HUES6 (cell line): ENCODE results near the gene SAE1.
A peak's percentile ranks its signal among the peaks of the same experiment; 100 is the strongest.
"Not testable (repeated sequence)": the region's sequence is repeated elsewhere in the genome, so short reads cannot be mapped to it uniquely, and the experiment has no call there.

ENCODE experiments used
- H3K27ac ChIP-seq: 2 replicates; pipeline ENCODE4 v1.7.0; 2013; ENCODE audit warnings: low read depth, mild to moderate bottlenecking, low read length, inconsistent platforms
- H3K27me3 ChIP-seq: 2 replicates; pipeline ENCODE4 v1.6.1; 2013; ENCODE audit warnings: low read length; ENCODE audit not compliant: control insufficient read depth, insufficient read depth
- H3K36me3 ChIP-seq: 2 replicates; pipeline ENCODE4 v1.6.1; 2013; ENCODE audit warnings: low read length; ENCODE audit not compliant: control insufficient read depth, insufficient read depth
- H3K4me1 ChIP-seq: 2 replicates; pipeline ENCODE4 v1.6.1; 2013; ENCODE audit warnings: low read length; ENCODE audit not compliant: control insufficient read depth, insufficient read depth
- H3K4me3 ChIP-seq: 2 replicates; pipeline ENCODE4 v1.5.1; 2013; ENCODE audit warnings: low read depth, low read length
- H3K9ac ChIP-seq: one replicate; pipeline ENCODE4 v1.6.1; 2013; ENCODE audit warnings: mild to moderate bottlenecking, low read length
- H3K9me3 ChIP-seq: 2 replicates; pipeline ENCODE4 v1.6.1; 2013; ENCODE audit warnings: low read depth, low read length; ENCODE audit not compliant: control insufficient read depth, insufficient read depth

SAE1 gene

DNA sequence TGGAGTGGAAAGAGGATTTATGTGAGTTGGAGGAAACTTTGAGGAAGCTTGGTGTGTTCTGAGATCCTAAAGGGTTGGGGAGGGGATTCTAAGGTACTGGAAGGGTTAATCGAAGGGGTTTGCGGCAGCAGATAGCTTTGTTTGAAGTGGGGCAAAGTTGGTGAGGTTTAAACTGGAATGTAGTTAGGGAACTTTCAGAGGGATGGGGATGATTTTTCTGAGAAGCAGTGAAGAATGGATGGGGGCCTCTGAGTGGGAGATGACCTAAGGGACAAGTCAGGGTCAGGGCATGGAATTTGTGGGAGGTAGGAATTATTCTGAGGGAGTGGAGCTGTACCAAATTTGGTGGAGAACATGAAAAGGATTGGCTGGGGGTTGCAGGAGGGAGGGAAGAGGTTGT, 3.9 kb downstream of the SAE1 start:
- H3K4me3 ChIP-seq, result peak overlapping the region; percentile 28; the same call in 1 of the 2 replicates
- peaks cover 54% of the 10 kb centered on the region for H3K36me3 ChIP-seq
- H3K4me1 ChIP-seq, result peaks cover 20% of the 10 kb centered on the region
- no peak overlapping the region for H3K9ac ChIP-seq
- no peaks in the 10 kb centered on the region for H3K9me3 ChIP-seq
- H3K27me3 ChIP-seq, result no peaks in the 10 kb centered on the region
- H3K27ac ChIP-seq, result no peak overlapping the region

DNA sequence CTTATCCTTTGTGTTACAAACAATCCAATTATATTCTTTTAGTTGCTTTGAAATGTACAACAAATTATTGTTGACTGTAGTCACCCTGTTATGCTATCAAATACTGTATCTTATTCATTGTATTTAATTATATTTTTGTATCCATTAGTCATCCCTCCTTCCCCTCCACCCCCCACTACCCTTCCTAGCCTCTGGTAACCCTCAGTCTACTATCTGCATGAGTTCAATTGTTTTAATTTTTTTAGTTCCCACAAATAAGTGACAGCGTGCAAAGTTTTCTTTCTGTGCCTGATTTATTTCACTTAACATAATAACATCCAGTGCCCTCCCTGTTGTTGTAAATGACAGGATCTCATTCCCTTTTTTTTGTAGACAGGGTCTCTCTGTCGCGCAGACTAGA, 4.5 kb downstream of the SAE1 start:
- Histone ChIP-seq H3K27me3 (no peaks in the 10 kb centered on the region), H3K9me3 (no peaks in the 10 kb centered on the region), H3K4me3 (no peak overlapping the region), H3K36me3 (peaks cover 54% of the 10 kb centered on the region), H3K27ac (no peak overlapping the region), H3K4me1 (peaks cover 20% of the 10 kb centered on the region), H3K9ac (no peak overlapping the region)

- H3K27ac ChIP-seq, H3K9me3 ChIP-seq, H3K4me1 ChIP-seq, H3K4me3 ChIP-seq, H3K9ac ChIP-seq, H3K27me3 ChIP-seq: not testable (repeated sequence)
- peaks cover 62% of the 10 kb centered on the region for H3K36me3 ChIP-seq
Observed at GRCh38 chr19:47141252-47141651, 10.6 kb downstream of the SAE1 start.

DNA sequence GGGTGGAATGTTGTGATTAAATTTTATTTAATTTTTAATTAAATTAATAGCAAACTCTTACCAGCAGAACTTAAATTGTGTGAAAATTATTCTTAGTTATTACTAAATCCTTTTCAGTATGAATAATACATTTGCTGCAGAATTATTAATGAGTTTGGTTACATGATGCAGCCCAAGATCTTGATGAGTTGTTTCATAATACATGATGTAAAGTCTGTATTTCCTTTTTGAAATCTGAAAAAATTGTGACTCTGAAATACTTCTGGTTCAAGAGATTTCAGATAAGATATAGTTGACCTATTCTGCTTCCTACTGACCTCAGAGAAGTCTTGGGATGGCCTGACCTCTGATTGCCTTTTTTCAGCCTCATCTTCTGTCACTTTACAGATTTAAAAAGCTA, 11.1 kb downstream of the SAE1 start:
- Histone ChIP-seq H3K9ac (no peak overlapping the region), H3K27me3 (no peaks in the 10 kb centered on the region), H3K9me3 (no peaks in the 10 kb centered on the region), H3K4me1 (0 out of 2 replicates have a peak, but pooled peaks cover 2% of the 10 kb centered on the region), H3K4me3 (no peak overlapping the region), H3K27ac (no peak overlapping the region), H3K36me3 (peaks cover 62% of the 10 kb centered on the region)

DNA sequence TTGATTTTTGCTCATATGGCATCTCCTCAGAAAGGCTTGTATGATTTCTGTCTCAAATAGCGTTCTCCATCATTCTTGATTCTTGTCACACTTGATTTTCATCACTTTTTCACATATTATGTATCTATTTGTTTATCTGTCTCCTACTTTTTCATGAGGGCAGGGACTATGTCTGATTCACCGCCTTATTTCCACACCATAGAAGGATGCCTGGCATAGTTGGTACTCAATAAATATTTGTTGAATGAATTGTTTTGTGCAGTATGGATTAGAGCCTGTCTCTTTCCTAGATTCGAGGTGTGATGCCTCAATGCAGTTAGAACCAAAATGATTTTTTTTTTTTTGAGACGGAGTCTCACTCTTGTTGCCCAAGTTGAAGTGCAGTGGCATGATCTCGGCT, 12.1 kb downstream of the SAE1 start:
- Histone ChIP-seq H3K9me3 (no peaks in the 10 kb centered on the region), H3K9ac (no peak overlapping the region), H3K27ac (no peak overlapping the region), H3K27me3 (no peaks in the 10 kb centered on the region), H3K4me3 (no peak overlapping the region), H3K36me3 (peaks cover 65% of the 10 kb centered on the region), H3K4me1 (0 out of 2 replicates have a peak, but pooled peaks cover 2% of the 10 kb centered on the region)

GRCh38 chr19:47143322-47144073, 12.9 kb downstream of the SAE1 start:
- Histone ChIP-seq H3K4me3 (no peak overlapping the region), H3K9ac (no peak overlapping the region), H3K27ac (no peak overlapping the region), H3K9me3 (no peaks in the 10 kb centered on the region), H3K27me3 (no peaks in the 10 kb centered on the region), H3K4me1 (0 out of 2 replicates have a peak, but pooled peaks cover 2% of the 10 kb centered on the region), H3K36me3 (peaks cover 71% of the 10 kb centered on the region)

GRCh38 chr19:47144630-47145029, 14.0 kb downstream of the SAE1 start:
- Histone ChIP-seq H3K4me1 (0 out of 2 replicates have a peak, but pooled peaks cover 2% of the 10 kb centered on the region), H3K27me3 (no peaks in the 10 kb centered on the region), H3K27ac (no peak overlapping the region), H3K4me3 (no peak overlapping the region), H3K9ac (no peak overlapping the region), H3K36me3 (peaks cover 70% of the 10 kb centered on the region), H3K9me3 (no peaks in the 10 kb centered on the region)

DNA sequence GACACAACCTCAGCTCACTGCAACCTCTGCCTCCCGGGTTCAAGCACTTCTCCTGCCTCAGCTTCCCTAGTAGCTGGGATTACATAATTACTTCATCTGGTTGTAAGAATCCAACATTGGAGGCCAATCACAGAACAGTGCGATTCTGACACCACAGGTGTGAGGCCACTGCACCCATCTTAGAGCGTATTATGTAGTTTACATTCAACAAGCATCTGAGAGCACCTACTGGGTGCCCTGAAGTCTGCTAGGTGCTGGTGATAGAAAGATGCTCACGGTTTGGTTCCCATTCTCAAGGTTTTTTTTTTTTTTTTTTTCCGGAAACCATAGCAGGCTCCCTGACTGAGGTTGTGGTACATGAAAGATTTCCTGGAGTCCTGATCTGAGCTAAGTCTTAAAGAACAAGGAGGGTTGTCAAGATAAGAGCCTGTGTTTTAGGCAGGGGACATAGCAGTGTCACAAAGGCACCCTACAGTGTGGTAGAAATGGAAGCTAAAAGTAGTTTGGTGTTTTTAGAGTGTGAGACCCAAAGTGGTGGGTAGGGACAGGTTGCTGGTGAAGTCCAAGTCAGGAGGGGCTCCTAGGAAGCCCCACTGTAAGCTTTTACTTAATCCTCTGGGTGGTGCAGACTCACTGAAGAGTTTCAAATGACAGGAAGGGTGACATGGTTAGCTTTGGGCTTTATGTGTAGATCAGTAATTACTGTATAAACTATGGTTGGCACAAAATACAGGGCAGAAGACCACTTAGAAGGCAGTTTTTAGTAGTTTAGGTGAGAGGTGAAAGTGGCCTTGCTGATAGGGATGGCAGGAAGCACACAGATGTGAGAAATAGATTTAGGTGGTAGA, 15.2 kb downstream of the SAE1 start:
- H3K4me3 ChIP-seq, result no peak overlapping the region
- peaks cover 78% of the 10 kb centered on the region for H3K36me3 ChIP-seq
- H3K9me3 ChIP-seq, result no peaks in the 10 kb centered on the region
- no peak overlapping the region for H3K27ac ChIP-seq
- no peaks in the 10 kb centered on the region for H3K27me3 ChIP-seq
- H3K9ac ChIP-seq, result no peak overlapping the region
- no peaks in the 10 kb centered on the region for H3K4me1 ChIP-seq

DNA sequence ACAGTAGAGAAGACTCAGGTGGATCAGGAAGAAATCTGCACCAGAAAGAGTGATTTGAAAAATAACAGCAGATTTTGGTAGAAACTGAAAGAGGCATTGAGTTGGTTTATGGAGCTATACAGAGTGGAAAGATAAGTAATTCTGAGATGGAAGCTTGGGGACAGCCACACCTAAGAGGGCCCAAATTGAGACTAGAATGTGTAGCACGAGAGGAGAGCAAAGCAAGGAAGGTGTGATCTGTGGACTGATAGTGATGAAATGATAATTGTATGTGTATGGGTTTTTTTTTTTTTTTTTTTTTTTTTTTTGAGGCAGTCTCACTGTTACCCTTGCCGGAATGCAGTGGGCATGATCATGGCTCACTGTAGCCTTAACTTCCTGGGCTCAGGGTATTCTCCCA, 16.3 kb downstream of the SAE1 start:
- H3K36me3 ChIP-seq, result peaks cover 89% of the 10 kb centered on the region
- H3K9ac ChIP-seq, result no peak overlapping the region

GRCh38 chr19:47151627-47152026, 21.0 kb downstream of the SAE1 start:
- Histone ChIP-seq H3K9me3 (no peaks in the 10 kb centered on the region), H3K27me3 (no peaks in the 10 kb centered on the region), H3K27ac (no peak overlapping the region), H3K9ac (no peak overlapping the region), H3K4me1 (peaks cover 14% of the 10 kb centered on the region), H3K4me3 (no peak overlapping the region), H3K36me3 (peaks cover 89% of the 10 kb centered on the region)

More for the DNA sequence above, 16.3 kb downstream of the SAE1 start:
- Histone ChIP-seq H3K27me3 (no peaks in the 10 kb centered on the region), H3K27ac (no peak overlapping the region), H3K4me1 (peaks cover 4% of the 10 kb centered on the region; the same call in 1 of the 2 replicates), H3K4me3 (no peak overlapping the region), H3K9me3 (no peaks in the 10 kb centered on the region)

DNA sequence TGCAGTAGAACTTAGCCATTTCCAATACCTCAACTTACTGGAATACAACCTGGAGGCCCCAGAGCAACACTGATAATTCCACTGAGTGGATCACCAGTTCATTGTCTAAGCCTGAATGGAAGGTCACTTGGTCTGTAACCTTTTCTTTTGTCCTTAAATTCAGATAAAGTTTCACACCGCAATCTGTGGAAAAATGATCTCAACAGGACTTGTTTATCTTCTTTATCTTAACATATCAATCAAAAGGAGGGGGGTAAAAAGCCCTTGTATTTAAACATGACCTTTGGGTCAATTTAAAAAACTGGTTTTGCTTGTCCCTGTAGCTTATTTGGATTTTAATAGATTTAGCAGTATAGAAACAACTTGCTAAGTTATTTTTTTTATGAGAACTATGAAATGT, 21.6 kb downstream of the SAE1 start:
- Histone ChIP-seq H3K9ac (no peak overlapping the region), H3K27me3 (no peaks in the 10 kb centered on the region), H3K36me3 (peaks cover 88% of the 10 kb centered on the region), H3K27ac (0 out of 2 replicates have a peak overlapping the region, but pooled peaks have one; percentile 25), H3K4me3 (no peak overlapping the region), H3K4me1 (peaks cover 20% of the 10 kb centered on the region), H3K9me3 (no peaks in the 10 kb centered on the region)
